Dedifferentiated amniotic fluid mesenchymal stem cell (primary cell): ENCODE measurements around the gene C2orf92.
"Not testable (repeated sequence)": the region's sequence is repeated elsewhere in the genome, so short reads cannot be mapped to it uniquely, and the experiment has no call there.

Experiments
- DNase-seq: peaks from one replicate; pipeline ENCODE4 v3.0.0-alpha.2; 2016; ENCODE audit errors: extremely low spot score

C2orf92 gene

GRCh38 chr2:97693476-97693875, 24.0 kb downstream of the C2orf92 start:
- no peak for DNase-seq

- no peak for DNase-seq
Observed at GRCh38 chr2:97695744-97696143, 26.2 kb downstream of the C2orf92 start.

- peak; percentile 82 for DNase-seq
Observed at GRCh38 chr2:97697252-97698235, 28.0 kb downstream of the C2orf92 start.

GRCh38 chr2:97698530-97698929, 29.0 kb downstream of the C2orf92 start:
- no peak for DNase-seq

- DNase-seq = peak; percentile 61
Observed at GRCh38 chr2:97699765-97700444, 30.4 kb downstream of the C2orf92 start.

- no peak for DNase-seq
Observed at GRCh38 chr2:97701186-97701585, 31.7 kb downstream of the C2orf92 start.

- DNase-seq = no peak
Observed at GRCh38 chr2:97701851-97702465, 32.4 kb downstream of the C2orf92 start.

GRCh38 chr2:97702731-97703470, 33.4 kb downstream of the C2orf92 start:
- no peak for DNase-seq

- no peak for DNase-seq
Observed at GRCh38 chr2:97703741-97704140, 34.2 kb downstream of the C2orf92 start.

GRCh38 chr2:97704989-97705388, 35.5 kb downstream of the C2orf92 start:
- DNase-seq = no peak

GRCh38 chr2:97706112-97706511, 36.6 kb downstream of the C2orf92 start:
- no peak for DNase-seq

GRCh38 chr2:97706708-97707345, 37.3 kb downstream of the C2orf92 start:
- DNase-seq = no peak

- no peak for DNase-seq
Observed at GRCh38 chr2:97707362-97708047, 38.0 kb downstream of the C2orf92 start.

- DNase-seq = no peak
Observed at GRCh38 chr2:97708048-97708380, 38.5 kb downstream of the C2orf92 start.

- no peak for DNase-seq
Observed at GRCh38 chr2:97708608-97709007, 39.1 kb downstream of the C2orf92 start.

GRCh38 chr2:97711394-97711711, 41.8 kb downstream of the C2orf92 start:
- no peak for DNase-seq

GRCh38 chr2:97712175-97712574, 42.7 kb downstream of the C2orf92 start:
- DNase-seq = not testable (repeated sequence)

- no peak for DNase-seq
Observed at GRCh38 chr2:97712693-97713295, 43.3 kb downstream of the C2orf92 start.

GRCh38 chr2:97713296-97714083, 44.0 kb downstream of the C2orf92 start, which contains the start of gene ZAP70:
TSS of gene ZAP70 (plus strand) at chr2:97713576. CDS start at chr2:97724037, 10,461 bp downstream.
- DNase-seq = no peak
